GM19395 (cell line): ENCODE measurements around the gene GPR171.
A peak's percentile ranks its signal among the peaks of the same experiment; 100 is the strongest.

Source experiments
- ATAC-seq: cut with Tn5 transposase; IDR thresholded peaks from one replicate; pipeline ENCODE4 v1.9.1; 2021; ENCODE audit warnings: mild to moderate bottlenecking, moderate library complexity; ENCODE audit not compliant: unreplicated experiment

GPR171 gene

GRCh38 chr3:151182349-151183079, 20.5 kb downstream of the GPR171 start:
- no peak for ATAC-seq

- no peak for ATAC-seq
Measured at GRCh38 chr3:151178208-151178845, 24.7 kb downstream of the GPR171 start.

- no peak for ATAC-seq
Measured at GRCh38 chr3:151175952-151176351, 27.1 kb downstream of the GPR171 start.

- ATAC-seq, result no peak
Measured at GRCh38 chr3:151174351-151174750, 28.7 kb downstream of the GPR171 start.

GRCh38 chr3:151171145-151171757, 31.8 kb downstream of the GPR171 start:
- peak; percentile 66 for ATAC-seq

GRCh38 chr3:151169948-151170679, 32.9 kb downstream of the GPR171 start:
- peak; percentile 39 for ATAC-seq

GRCh38 chr3:151169262-151169947, 33.6 kb downstream of the GPR171 start:
- ATAC-seq, result peak; percentile 46

GRCh38 chr3:151168269-151169094, 34.5 kb downstream of the GPR171 start:
- peak; percentile 50 for ATAC-seq

- ATAC-seq, result no peak
Measured at GRCh38 chr3:151166161-151166560, 36.9 kb downstream of the GPR171 start.

- ATAC-seq, result no peak
Measured at GRCh38 chr3:151165226-151165625, 37.8 kb downstream of the GPR171 start.

- ATAC-seq, result no peak
Measured at GRCh38 chr3:151159806-151160205, 43.2 kb downstream of the GPR171 start.

GRCh38 chr3:151156618-151157216, 46.3 kb downstream of the GPR171 start:
- ATAC-seq, result peak; percentile 91

- no peak for ATAC-seq
Measured at GRCh38 chr3:151155409-151156128, 47.4 kb downstream of the GPR171 start.

GRCh38 chr3:151154566-151154965, 48.5 kb downstream of the GPR171 start:
- no peak for ATAC-seq

- no peak for ATAC-seq
Measured at GRCh38 chr3:151152455-151153079, 50.4 kb downstream of the GPR171 start.
